Activated T-cell treated with anti-CD3 and anti-CD28 coated beads for 48 hours (primary cell): ENCODE measurements around the gene RWDD1.
"Not testable (repeated sequence)": the region's sequence is repeated elsewhere in the genome, so short reads cannot be mapped to it uniquely, and the experiment has no call there.

Source experiments
- DNase-seq: peaks from one replicate; pipeline ENCODE4 v3.0.0-alpha.2; 2020; ENCODE audit warnings: low read depth

The RWDD1 gene

GRCh38 chr6:116561377-116562018, 9.8 kb upstream of the RWDD1 start:
- DNase-seq: peak; percentile 39

- no peak for DNase-seq
Observed at GRCh38 chr6:116562019-116562403, 9.3 kb upstream of the RWDD1 start.

- DNase-seq: no peak
Observed at GRCh38 chr6:116562614-116563013, 8.7 kb upstream of the RWDD1 start.

DNA sequence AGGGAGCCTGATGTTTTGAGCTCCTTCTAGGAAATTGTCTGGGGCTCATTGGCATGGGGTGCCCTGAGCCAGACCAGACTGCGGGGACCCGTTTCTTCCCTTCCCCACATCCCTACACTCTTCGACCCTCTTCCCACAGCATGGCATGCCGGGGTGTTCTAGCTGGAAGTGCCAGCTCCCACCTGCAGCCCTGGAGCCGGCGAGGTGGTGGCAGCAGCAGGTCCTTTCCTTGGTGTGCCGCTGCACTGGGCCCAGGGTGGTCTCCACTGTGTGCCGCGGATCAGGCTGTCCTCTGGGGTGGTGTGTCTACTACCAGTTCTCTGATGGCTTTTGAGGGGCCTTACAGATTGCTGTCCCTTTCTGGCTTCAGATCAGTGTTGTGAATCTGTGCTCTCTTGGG, 7.5 kb upstream of the RWDD1 start:
- DNase-seq: no peak

DNA sequence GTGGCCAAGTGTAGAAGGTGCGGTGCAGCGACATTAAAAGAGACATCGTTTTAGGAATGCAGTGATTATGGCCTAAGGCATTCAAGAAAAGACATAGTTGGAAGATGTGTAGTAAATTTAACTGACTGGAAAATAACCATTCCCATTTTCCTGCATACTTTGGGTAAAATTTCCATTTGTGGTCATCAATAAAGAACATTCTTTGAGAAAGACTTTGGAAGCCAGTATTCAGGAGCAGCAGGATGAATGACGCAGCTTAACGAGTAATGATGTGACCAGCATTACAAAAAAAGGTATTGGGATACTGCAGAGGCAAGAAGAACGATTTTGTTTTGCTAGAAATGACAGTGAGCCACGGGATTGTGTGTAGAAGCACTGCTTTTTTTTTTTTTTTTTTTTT, 7.0 kb upstream of the RWDD1 start:
- DNase-seq: no peak

- no peak for DNase-seq
Observed at GRCh38 chr6:116564921-116565872, 6.1 kb upstream of the RWDD1 start.

GRCh38 chr6:116568111-116568510, 3.2 kb upstream of the RWDD1 start:
- no peak for DNase-seq

DNA sequence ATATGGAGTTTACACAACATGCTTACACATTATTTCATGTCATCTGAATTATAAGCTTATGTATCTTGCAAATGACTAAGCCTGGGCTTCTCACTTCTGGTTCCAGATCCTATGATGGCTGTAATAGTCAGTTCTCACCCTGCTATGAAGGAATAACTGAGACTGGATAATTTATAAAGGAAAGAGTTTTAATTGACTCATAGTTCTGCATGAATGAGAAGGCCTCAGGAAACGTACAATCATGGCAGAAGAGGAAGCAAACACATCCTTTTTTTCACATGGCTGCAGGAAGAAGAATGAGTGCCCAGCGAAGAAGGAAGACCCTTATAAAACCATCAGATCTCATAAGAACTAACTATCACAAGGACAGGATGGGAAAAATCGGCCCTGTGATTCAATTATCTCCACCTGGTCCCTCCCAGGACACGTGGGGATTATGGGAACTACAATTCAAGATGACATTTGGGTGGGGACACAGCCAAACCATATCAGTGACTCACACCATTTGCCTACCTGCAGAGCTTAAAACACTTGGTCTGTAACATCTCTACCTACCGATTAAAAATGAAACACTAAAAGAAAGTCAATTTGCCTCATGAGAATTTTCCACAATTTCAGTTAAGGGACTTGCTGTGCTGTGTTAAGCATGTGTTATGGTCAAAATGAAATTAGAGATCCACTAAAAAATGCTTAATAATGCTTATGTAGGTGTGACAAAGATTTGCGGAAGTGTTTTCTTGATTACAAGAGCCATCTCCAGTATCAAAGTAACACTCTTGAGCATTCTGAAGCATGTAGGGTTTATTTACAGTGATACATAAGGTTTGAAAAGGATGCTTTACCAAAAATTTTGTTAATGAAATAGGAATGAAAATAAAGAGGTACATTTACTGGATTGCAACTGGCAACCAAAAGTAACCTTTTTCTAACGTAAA, 2.2 kb upstream of the RWDD1 start:
- no peak for DNase-seq

DNA sequence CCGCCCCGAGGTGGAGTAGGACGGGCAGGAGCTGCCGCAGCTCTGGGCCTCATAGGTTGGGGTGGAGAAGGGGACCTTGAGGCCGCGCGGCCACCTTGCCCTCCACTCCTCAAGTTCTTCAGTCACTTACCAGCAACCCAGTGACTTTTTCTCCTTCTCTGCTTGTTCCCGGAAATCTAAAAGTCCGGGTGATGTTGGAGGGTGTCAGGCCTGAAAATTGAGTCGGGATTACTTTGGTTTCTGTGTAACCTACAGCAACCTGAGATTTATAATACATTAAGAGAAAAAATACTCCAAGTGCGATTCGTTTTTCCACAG, 338 bp downstream of the RWDD1 start:
- no peak for DNase-seq

- DNase-seq: no peak
Observed at GRCh38 chr6:116572162-116572561, 858 bp downstream of the RWDD1 start.

- DNase-seq: no peak
Observed at GRCh38 chr6:116575227-116575626, 3.9 kb downstream of the RWDD1 start.

GRCh38 chr6:116577486-116577885, 6.2 kb downstream of the RWDD1 start:
- no peak for DNase-seq

- DNase-seq: no peak
Observed at GRCh38 chr6:116578335-116578734, 7.0 kb downstream of the RWDD1 start.

- DNase-seq: no peak
Observed at GRCh38 chr6:116579143-116579542, 7.8 kb downstream of the RWDD1 start.

DNA sequence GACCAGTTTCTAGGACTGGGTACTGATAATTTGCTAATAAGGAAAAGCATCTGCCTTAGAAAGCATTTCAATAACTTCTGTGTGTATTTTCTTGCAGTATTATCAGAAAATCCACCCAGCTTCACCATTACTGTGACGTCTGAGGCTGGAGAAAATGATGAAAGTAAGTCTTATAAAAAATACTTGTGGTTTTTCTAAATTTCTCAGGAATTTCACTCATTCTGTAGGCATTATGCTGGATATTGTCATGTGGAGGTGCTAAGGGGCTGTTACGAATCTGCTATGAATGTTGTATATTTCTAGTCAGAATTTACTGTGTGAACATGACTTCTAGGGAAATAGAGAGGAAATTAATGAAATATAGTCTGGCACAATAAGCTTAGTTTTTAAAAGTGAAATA, 8.9 kb downstream of the RWDD1 start:
- DNase-seq: no peak

GRCh38 chr6:116586276-116586675, 15.0 kb downstream of the RWDD1 start:
- DNase-seq: no peak

DNA sequence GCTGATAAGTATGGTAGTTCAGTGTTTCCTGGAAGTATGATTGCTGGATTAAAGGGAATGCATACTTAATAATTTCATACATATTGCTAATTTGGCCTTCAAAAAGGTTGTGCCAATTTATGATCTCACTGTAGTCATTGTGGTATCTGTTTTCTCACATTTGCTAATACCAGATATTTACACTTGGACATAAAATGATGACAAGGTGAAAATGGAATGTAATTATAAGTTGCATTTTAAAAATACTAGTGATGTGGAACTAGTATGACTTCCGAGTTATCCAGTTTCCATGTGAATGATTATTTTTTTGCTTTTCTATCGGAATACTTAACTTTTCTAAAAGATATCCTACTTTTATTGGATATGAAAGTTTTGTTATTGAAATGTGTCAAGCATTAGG, 15.4 kb downstream of the RWDD1 start:
- no peak for DNase-seq

- no peak for DNase-seq
Observed at GRCh38 chr6:116595247-116595646, 23.9 kb downstream of the RWDD1 start.

GRCh38 chr6:116596815-116597214, 25.5 kb downstream of the RWDD1 start:
- DNase-seq: no peak

- DNase-seq: not testable (repeated sequence)
Observed at GRCh38 chr6:116603916-116604315, 32.6 kb downstream of the RWDD1 start.

DNA sequence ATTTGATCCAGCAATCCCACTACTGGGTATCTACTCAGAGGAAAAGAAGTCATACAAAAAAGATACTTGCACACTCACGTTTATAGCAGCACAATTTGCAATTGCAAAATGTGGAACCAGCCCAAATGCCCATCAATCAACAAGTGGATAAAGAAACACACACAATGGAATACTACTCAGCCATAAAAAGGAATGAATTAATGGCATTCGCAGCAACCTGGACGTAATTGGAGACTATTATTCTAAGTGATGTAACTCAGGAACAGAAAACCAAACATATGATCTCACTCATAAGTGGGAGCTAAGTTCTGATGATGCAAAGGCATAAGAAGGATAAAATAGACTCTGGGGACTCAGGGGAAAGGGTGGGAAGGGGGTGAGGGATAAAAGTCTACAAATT, 33.6 kb downstream of the RWDD1 start:
- DNase-seq: not testable (repeated sequence)

DNA sequence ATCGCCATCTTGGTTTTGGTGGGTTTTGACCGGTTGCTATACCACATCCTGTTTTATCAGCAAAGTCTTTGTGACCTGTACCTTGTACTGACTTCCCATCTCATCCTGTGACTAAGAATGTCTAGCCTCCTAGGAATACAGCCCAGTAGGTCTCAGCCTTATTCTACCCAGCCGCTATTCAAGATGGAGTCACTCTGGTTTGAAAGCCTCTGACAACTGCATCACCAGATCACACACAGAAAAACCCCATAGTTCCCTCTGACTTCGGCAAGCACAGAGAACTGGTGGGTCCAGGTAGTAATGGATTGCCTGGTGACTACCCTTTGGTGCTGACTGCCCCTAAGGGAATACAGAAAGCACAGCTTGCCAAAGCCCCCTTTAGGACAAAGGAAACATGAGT, 34.6 kb downstream of the RWDD1 start:
- no peak for DNase-seq

- DNase-seq: no peak
Observed at GRCh38 chr6:116611056-116611455, 39.8 kb downstream of the RWDD1 start.
